ENCODE measurements around the gene TGM2. TPM values are rescaled to one million over a fixed set of nuclear protein-coding genes. Genes with fewer than 3 reads are reported as not detected.
A peak's percentile ranks its signal among the peaks of the same experiment; 100 is the strongest.

The TGM2 gene
- total and polyA plus RNA-seq, 2 donors from 2014 or later: 44.6 to 611 TPM

- peaks cover 0 to 7% (median 2%) of the 10 kb centered on the region in 3 donors for H3K36me3 ChIP-seq (ENCODE audit: control insufficient read depth in 2 of 3, insufficient read depth in 3 of 3, low read length in 3 of 3)
- H3K27ac ChIP-seq (ENCODE audit: low read depth in 2 of 2, low read length in 2 of 2): peak overlapping the region; percentile 86 to 96
- H3K9ac ChIP-seq (ENCODE audit: low read length in 3 of 3): peak overlapping the region in 1 of 3 donors; percentile 54
- no peaks in the 10 kb centered on the region for H3K27me3 ChIP-seq (ENCODE audit: control insufficient read depth, insufficient read depth, low read length)
- H3K4me1 ChIP-seq (ENCODE audit: control insufficient read depth in 2 of 3, insufficient read depth in 2 of 3, low read depth in 1 of 3, low read length in 3 of 3): peaks cover 5 to 37% (median 20%) of the 10 kb centered on the region in 3 donors
- no peak for TF ChIP-seq CTCF (IDR thresholded peaks at IDR 0.05; ENCODE audit: borderline replicate concordance, extremely low read depth, insufficient read depth)
- no peaks in the 10 kb centered on the region for H3K9me3 ChIP-seq (ENCODE audit: control insufficient read depth in 2 of 3, insufficient read depth in 1 of 3, low read length in 3 of 3)
- FAIRE-seq (no peak), DNase-seq (peak; percentile 91 to 99 (median 93))
- peak overlapping the region in 2 of 3 donors; percentile 11 to 49 for H3K4me3 ChIP-seq (ENCODE audit: low read length in 3 of 3)
- intact Hi-C loops (cut with DNase I): no loop called here
Measured at GRCh38 chr20:38152621-38153221, 12.3 kb downstream of the TGM2 start.

- Histone ChIP-seq H3K9ac (ENCODE audit: low read length in 3 of 3) (peak overlapping the region in 1 of 3 donors; percentile 54), H3K4me3 (ENCODE audit: low read length in 3 of 3) (peak overlapping the region in 2 of 3 donors; percentile 11 to 49), H3K27ac (ENCODE audit: low read depth in 2 of 2, low read length in 2 of 2) (peak overlapping the region; percentile 86 to 96), H3K4me1 (ENCODE audit: control insufficient read depth in 2 of 3, insufficient read depth in 2 of 3, low read depth in 1 of 3, low read length in 3 of 3) (peaks cover 5 to 32% (median 18%) of the 10 kb centered on the region in 3 donors), H3K36me3 (ENCODE audit: control insufficient read depth in 2 of 3, insufficient read depth in 3 of 3, low read length in 3 of 3) (peaks cover 0 to 7% (median 2%) of the 10 kb centered on the region in 3 donors), H3K9me3 (ENCODE audit: control insufficient read depth in 2 of 3, insufficient read depth in 1 of 3, low read length in 3 of 3) (no peaks in the 10 kb centered on the region), H3K27me3 (ENCODE audit: control insufficient read depth, insufficient read depth, low read length) (no peaks in the 10 kb centered on the region)
- FAIRE-seq (peak; percentile 25), DNase-seq (peak; percentile 61 to 92 (median 79))
- no peak for TF ChIP-seq CTCF (IDR thresholded peaks at IDR 0.05; ENCODE audit: borderline replicate concordance, extremely low read depth, insufficient read depth)
- intact Hi-C loops (cut with DNase I): no loop called here
Measured at GRCh38 chr20:38152175-38152620, 12.9 kb downstream of the TGM2 start.

- Histone ChIP-seq H3K36me3 (ENCODE audit: control insufficient read depth in 2 of 3, insufficient read depth in 3 of 3, low read length in 3 of 3) (peaks cover 0 to 7% (median 2%) of the 10 kb centered on the region in 3 donors), H3K9ac (ENCODE audit: low read length in 3 of 3) (peak overlapping the region in 1 of 3 donors; percentile 54), H3K4me3 (ENCODE audit: low read length in 3 of 3) (peak overlapping the region in 1 of 3 donors; percentile 49), H3K4me1 (ENCODE audit: control insufficient read depth in 2 of 3, insufficient read depth in 2 of 3, low read depth in 1 of 3, low read length in 3 of 3) (peaks cover 5 to 32% (median 18%) of the 10 kb centered on the region in 3 donors), H3K9me3 (ENCODE audit: control insufficient read depth in 2 of 3, insufficient read depth in 1 of 3, low read length in 3 of 3) (no peaks in the 10 kb centered on the region), H3K27ac (ENCODE audit: low read depth in 2 of 2, low read length in 2 of 2) (peak overlapping the region; percentile 86 to 96), H3K27me3 (ENCODE audit: control insufficient read depth, insufficient read depth, low read length) (no peaks in the 10 kb centered on the region)
- intact Hi-C loops (cut with DNase I): no loop called here
- no peak for TF ChIP-seq CTCF (IDR thresholded peaks at IDR 0.05; ENCODE audit: borderline replicate concordance, extremely low read depth, insufficient read depth)
- no peak for FAIRE-seq
- peak in 1 of 5 donors; percentile 20 for DNase-seq
Measured at GRCh38 chr20:38151455-38151854, 13.6 kb downstream of the TGM2 start.

Measured in kidney (tissue), 14 donors.